Uterus (tissue), 2 donors: ENCODE results near the gene GMPPB.

Source experiments
- POLR2A ChIP-seq, 2 donors: fragments of 450-650 bp; IDR thresholded peaks; one replicate each; pipeline ENCODE4 v1.6.1; 2016; ENCODE audit warnings: antibody characterized with exemption in 2 of 2, mild to moderate bottlenecking in 1 of 2, moderate library complexity in 1 of 2
- TF ChIP-seq, protein P1 (sequence below), 4 experiments: fragments of 200-600 bp in 2 of 4; fragments of 450-650 bp in 2 of 4; sonication (generic) in 2 of 4; IDR thresholded peaks; one replicate each; pipeline ENCODE4 v1.5.1; 2016 to 2019; ENCODE audit warnings: antibody characterized with exemption in 4 of 4, mild to moderate bottlenecking in 2 of 4, moderate library complexity in 1 of 4

DNA sequence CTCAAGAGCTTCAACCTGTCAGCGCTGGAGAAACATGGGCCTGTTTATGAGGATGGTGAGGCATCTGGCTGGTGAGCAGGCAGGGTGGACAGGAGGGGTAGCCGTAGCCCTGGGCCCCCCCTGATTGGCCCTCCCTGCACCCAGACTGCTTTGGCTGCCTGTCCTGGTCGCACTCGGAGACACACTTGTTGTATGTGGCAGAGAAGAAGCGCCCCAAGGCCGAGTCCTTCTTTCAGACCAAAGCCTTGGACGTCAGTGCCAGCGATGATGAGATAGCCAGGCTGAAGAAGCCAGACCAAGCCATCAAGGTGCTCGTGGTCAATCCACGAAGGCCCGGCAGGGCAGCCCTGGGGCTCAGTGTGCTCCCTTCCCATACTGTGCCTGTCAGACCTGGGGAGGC is 47.8 kb downstream of the GMPPB start:
- TF ChIP-seq, protein P1, sequence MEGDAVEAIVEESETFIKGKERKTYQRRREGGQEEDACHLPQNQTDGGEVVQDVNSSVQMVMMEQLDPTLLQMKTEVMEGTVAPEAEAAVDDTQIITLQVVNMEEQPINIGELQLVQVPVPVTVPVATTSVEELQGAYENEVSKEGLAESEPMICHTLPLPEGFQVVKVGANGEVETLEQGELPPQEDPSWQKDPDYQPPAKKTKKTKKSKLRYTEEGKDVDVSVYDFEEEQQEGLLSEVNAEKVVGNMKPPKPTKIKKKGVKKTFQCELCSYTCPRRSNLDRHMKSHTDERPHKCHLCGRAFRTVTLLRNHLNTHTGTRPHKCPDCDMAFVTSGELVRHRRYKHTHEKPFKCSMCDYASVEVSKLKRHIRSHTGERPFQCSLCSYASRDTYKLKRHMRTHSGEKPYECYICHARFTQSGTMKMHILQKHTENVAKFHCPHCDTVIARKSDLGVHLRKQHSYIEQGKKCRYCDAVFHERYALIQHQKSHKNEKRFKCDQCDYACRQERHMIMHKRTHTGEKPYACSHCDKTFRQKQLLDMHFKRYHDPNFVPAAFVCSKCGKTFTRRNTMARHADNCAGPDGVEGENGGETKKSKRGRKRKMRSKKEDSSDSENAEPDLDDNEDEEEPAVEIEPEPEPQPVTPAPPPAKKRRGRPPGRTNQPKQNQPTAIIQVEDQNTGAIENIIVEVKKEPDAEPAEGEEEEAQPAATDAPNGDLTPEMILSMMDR (IDR thresholded peaks at IDR 0.05), result no peak
- TF ChIP-seq POLR2A (IDR thresholded peaks at IDR 0.05), result no peak
